GM10266 (cell line): Measurements from ENCODE around the gene SMYD3.

Experiments used
- DNase-seq: peaks from one replicate; pipeline ENCODE4 v3.0.0; 2012; ENCODE audit errors: extremely low spot score
- CTCF ChIP-seq: IDR thresholded peaks from 2 replicates; pipeline ENCODE4 v1.5.1; 2012; ENCODE audit warnings: mild to moderate bottlenecking, low read depth; ENCODE audit not compliant: control insufficient read depth, insufficient read depth; ENCODE audit errors: missing control alignments

The SMYD3 gene

GRCh38 chr1:245862812-245863540 is 644.1 kb downstream of the SMYD3 start:
- no peak for DNase-seq
- no peak for TF ChIP-seq CTCF

GRCh38 chr1:245860657-245861544 is 646.2 kb downstream of the SMYD3 start:
- DNase-seq, result no peak
- no peak for TF ChIP-seq CTCF

GRCh38 chr1:245859493-245860114 is 647.5 kb downstream of the SMYD3 start:
- DNase-seq, result no peak
- TF ChIP-seq CTCF, result no peak

- no peak for DNase-seq
- no peak for TF ChIP-seq CTCF
Measured at GRCh38 chr1:245858722-245859492, 648.2 kb downstream of the SMYD3 start.

GRCh38 chr1:245858022-245858721 is 648.9 kb downstream of the SMYD3 start:
- DNase-seq, result no peak
- TF ChIP-seq CTCF, result no peak

- no peak for TF ChIP-seq CTCF
- DNase-seq, result no peak
Measured at GRCh38 chr1:245856944-245857531, 650.0 kb downstream of the SMYD3 start.
